ENCODE measurements around the gene RAB15. TPM values are rescaled to one million over a fixed set of nuclear protein-coding genes. Genes with fewer than 3 reads are reported as not detected.

Gene RAB15
- total RNA-seq, 6 experiments from 2014 or later = 3.5 to 5.7 (median 5.0) TPM

DNA sequence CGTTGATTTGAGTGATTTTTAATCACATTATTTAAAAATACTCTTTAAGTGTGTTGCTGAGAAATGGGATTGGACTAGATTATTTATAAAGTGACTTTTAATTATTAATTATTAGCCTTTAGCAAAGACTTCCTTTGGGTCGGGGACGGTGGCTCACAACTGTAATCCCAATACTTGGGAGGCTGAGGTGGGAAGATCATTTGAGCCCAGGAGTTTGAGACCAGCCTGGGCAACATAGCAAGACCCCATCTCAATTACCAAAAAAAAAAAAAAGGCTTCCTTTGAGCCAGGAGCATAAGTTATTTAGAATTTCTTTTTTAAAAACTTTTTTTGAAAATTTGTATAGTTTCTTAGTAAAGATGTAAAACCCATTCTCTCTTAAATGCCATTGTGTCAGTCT is 49.1 kb downstream of the RAB15 start:
- Mint-ChIP-seq H3K4me3 (no peak overlapping the region), H3K27ac (no peak overlapping the region), H3K9me3 (no peaks in the 10 kb centered on the region), H3K27me3 (ENCODE audit: insufficient read depth) (no peaks in the 10 kb centered on the region), H3K36me3 (ENCODE audit: low read depth) (peaks cover 22% of the 10 kb centered on the region; the same call in 1 of the 2 replicates), H3K4me1 (ENCODE audit: low read depth) (peaks cover 37% of the 10 kb centered on the region)
- no peak for DNase-seq
- TF ChIP-seq, protein P1, sequence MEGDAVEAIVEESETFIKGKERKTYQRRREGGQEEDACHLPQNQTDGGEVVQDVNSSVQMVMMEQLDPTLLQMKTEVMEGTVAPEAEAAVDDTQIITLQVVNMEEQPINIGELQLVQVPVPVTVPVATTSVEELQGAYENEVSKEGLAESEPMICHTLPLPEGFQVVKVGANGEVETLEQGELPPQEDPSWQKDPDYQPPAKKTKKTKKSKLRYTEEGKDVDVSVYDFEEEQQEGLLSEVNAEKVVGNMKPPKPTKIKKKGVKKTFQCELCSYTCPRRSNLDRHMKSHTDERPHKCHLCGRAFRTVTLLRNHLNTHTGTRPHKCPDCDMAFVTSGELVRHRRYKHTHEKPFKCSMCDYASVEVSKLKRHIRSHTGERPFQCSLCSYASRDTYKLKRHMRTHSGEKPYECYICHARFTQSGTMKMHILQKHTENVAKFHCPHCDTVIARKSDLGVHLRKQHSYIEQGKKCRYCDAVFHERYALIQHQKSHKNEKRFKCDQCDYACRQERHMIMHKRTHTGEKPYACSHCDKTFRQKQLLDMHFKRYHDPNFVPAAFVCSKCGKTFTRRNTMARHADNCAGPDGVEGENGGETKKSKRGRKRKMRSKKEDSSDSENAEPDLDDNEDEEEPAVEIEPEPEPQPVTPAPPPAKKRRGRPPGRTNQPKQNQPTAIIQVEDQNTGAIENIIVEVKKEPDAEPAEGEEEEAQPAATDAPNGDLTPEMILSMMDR (IDR thresholded peaks at IDR 0.05) = no peak

DNA sequence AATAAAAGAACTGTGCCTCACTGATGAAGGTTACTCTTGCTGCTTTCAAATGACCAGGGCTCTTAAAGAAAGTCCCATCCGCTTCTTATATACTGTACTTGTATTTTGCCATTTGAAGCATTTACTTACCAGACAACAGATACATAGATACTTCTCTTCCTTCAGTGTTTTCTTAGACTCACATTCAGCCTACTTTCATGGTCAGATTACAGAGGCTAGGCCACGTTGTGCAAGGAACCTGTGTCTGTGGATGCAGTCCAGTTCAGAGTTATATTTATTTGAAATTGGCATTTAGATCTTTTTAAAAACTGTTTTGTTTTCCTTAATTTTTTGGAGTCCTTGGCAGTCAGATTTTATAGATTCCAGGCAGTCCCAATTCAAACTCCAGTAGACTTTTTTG is 51.7 kb downstream of the RAB15 start:
- Mint-ChIP-seq H3K36me3 (ENCODE audit: low read depth) (peaks cover 31% of the 10 kb centered on the region), H3K27me3 (ENCODE audit: insufficient read depth) (no peaks in the 10 kb centered on the region), H3K4me1 (ENCODE audit: low read depth) (peaks cover 54% of the 10 kb centered on the region), H3K9me3 (no peaks in the 10 kb centered on the region), H3K4me3 (no peak overlapping the region), H3K27ac (no peak overlapping the region)
- no peak for DNase-seq
- TF ChIP-seq, protein P1 (IDR thresholded peaks at IDR 0.05) = no peak

DNA sequence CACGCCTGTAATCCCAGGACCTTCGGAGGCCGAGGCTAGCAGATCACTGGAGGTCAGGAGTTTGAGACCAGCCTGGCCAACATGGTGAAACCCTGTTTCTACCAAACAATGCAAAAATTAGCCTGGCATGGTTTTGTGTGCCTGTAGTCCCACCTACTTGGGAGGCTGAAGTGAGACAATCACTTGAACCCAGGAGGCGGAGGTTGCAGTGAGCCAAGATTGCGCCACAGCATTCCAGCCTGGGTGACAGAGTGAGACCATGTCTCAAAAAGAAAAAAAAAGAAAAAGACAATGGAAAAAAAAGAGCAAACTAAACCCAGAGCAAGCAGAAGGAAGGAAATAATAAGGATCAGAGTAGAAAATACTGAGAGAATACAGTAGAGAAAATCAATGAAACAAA is 52.5 kb downstream of the RAB15 start:
- no peaks in the 10 kb centered on the region for H3K9me3 Mint-ChIP-seq
- no peak overlapping the region for H3K4me3 Mint-ChIP-seq
- H3K27me3 Mint-ChIP-seq (ENCODE audit: insufficient read depth) = no peaks in the 10 kb centered on the region
- H3K36me3 Mint-ChIP-seq (ENCODE audit: low read depth) = peaks cover 36% of the 10 kb centered on the region
- peaks cover 61% of the 10 kb centered on the region for H3K4me1 Mint-ChIP-seq (ENCODE audit: low read depth)
- TF ChIP-seq, protein P1 (IDR thresholded peaks at IDR 0.05) = no peak
- no peak overlapping the region; the same call in 1 of the 2 replicates for H3K27ac Mint-ChIP-seq
- no peak for DNase-seq

DNA sequence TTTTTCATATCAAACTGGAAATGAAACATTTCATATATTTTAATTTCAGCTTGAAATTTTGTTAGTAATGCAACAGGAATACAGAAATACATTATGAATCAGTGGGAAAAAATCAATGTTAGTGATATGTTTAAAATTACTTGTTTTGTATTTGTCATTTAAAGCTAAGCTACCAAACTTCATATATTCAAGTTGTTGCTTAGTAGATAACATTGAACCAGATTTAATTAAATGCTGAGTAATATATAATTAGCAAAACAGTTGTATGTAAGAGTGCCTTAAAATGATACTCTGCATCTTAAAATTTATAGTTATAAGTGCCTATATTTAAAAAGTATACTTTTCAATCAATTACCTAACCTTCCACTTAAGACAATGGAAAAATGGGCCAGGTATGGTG is 52.9 kb downstream of the RAB15 start:
- Mint-ChIP-seq H3K27ac (no peak overlapping the region), H3K4me3 (no peak overlapping the region), H3K36me3 (ENCODE audit: low read depth) (peaks cover 32% of the 10 kb centered on the region), H3K27me3 (ENCODE audit: insufficient read depth) (no peaks in the 10 kb centered on the region), H3K9me3 (no peaks in the 10 kb centered on the region), H3K4me1 (ENCODE audit: low read depth) (peaks cover 61% of the 10 kb centered on the region)
- TF ChIP-seq, protein P1 (IDR thresholded peaks at IDR 0.05) = no peak
- DNase-seq = no peak

DNA sequence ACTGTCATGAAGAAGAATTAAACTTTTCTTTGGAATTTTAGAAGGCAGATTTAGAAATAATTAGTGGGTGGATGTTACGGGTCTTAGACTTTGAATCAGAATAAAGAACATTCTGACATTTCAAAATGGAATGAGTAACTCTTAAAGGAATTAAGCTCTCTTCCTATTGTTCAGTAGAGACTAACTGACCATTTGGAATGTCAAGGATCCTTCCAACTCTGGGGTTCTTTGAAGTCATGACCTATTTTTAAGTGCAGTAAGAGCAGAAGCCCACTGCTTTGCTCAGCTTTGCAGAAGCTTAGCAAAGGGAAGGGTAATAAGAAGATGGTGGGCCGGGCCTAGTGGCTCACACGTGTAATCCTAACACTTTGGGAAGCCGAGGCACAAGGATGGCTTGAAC is 53.9 kb downstream of the RAB15 start:
- TF ChIP-seq, protein P1 (IDR thresholded peaks at IDR 0.05) = no peak
- H3K27ac Mint-ChIP-seq = peak overlapping the region; percentile 75
- DNase-seq = no peak
- peaks cover 70% of the 10 kb centered on the region for H3K4me1 Mint-ChIP-seq (ENCODE audit: low read depth)
- no peaks in the 10 kb centered on the region for H3K27me3 Mint-ChIP-seq (ENCODE audit: insufficient read depth)
- H3K9me3 Mint-ChIP-seq = no peaks in the 10 kb centered on the region
- peak overlapping the region; percentile 31; the same call in 1 of the 2 replicates for H3K4me3 Mint-ChIP-seq
- H3K36me3 Mint-ChIP-seq (ENCODE audit: low read depth) = peaks cover 27% of the 10 kb centered on the region

DNA sequence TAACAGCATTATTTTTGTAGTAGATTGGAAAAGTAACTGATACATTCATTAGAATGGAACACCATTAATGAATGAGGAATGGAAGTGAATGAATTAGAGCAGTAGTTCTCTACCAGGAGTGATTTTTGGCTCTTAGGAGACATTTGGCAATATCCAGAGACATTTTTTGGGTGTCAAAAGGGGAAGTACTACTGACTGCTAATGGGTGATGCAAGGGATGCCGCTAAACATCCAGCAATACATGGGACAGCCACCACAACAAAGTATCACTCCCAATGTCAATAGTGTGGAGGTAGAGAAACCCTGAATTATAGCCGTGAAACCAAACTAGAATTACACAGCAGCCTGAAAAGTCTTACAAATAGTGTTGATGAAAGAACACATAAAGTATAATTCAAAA is 56.3 kb downstream of the RAB15 start:
- H3K4me1 Mint-ChIP-seq (ENCODE audit: low read depth) = peaks cover 59% of the 10 kb centered on the region

More for the DNA sequence above, 56.3 kb downstream of the RAB15 start:
- TF ChIP-seq, protein P1 (IDR thresholded peaks at IDR 0.05) = no peak
- peaks cover 20% of the 10 kb centered on the region for H3K36me3 Mint-ChIP-seq (ENCODE audit: low read depth)
- H3K4me3 Mint-ChIP-seq = peak overlapping the region; percentile 98
- no peaks in the 10 kb centered on the region for H3K27me3 Mint-ChIP-seq (ENCODE audit: insufficient read depth)
- H3K27ac Mint-ChIP-seq = 0 out of 2 replicates have a peak overlapping the region, but pooled peaks have one; percentile 24
- H3K9me3 Mint-ChIP-seq = no peaks in the 10 kb centered on the region
- no peak for DNase-seq
